Measurements from ENCODE around the gene VSIG4. TPM values are rescaled to one million over a fixed set of nuclear protein-coding genes. Genes with fewer than 3 reads are reported as not detected.

The VSIG4 gene
- total and polyA plus RNA-seq, 10 of the 15 experiments (the other 5 are each of a cell fraction or from before 2014, with no cell fraction given): 0.05 to 0.36 TPM; not detected in 8

DNA sequence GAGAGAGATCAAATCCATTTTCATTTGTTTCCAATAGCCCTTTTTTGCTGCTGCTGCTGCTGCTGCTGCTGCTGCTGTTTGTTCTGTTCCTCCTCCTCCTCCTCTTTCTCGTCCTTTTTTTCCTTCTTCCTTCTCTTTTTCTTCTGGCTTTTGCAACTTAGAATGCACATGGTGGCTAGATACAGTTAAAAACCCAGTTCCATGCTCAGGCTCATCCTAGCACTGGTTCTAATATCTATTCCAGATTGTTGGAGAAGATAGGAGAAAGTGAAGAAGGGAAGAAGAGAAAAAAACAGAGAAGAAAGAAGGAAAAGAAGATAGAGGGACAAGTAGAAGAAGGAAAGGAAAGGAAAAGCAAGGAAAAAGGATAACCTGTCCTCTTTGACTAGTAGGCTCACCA lies 39.7 kb downstream of the VSIG4 start (continued):
- TF ChIP-seq HSF1 (IDR thresholded peaks at IDR 0.05; ENCODE audit: low read depth, low read length): no peak
- no peak for TF ChIP-seq IKZF1 (conservative IDR thresholded peaks at IDR 0.05)
- no peak for TF ChIP-seq ZBTB33 (IDR thresholded peaks at IDR 0.05)
- no peak for TF ChIP-seq BHLHE40 (IDR thresholded peaks at IDR 0.05; ENCODE audit: borderline replicate concordance in 1 of 2, low read depth in 2 of 2, low read length in 1 of 2)
- no peak for TF ChIP-seq CHD1 (IDR thresholded peaks at IDR 0.05; ENCODE audit: low read depth, low read length)
- no peak for TF ChIP-seq ASH2L (IDR thresholded peaks at IDR 0.05; ENCODE audit: borderline replicate concordance, low read depth)
- TF ChIP-seq IRF4 (IDR thresholded peaks at IDR 0.05; ENCODE audit: low read depth, low read length): no peak
- no peak for TF ChIP-seq SMAD5 (IDR thresholded peaks at IDR 0.05; ENCODE audit: low read depth)

DNA sequence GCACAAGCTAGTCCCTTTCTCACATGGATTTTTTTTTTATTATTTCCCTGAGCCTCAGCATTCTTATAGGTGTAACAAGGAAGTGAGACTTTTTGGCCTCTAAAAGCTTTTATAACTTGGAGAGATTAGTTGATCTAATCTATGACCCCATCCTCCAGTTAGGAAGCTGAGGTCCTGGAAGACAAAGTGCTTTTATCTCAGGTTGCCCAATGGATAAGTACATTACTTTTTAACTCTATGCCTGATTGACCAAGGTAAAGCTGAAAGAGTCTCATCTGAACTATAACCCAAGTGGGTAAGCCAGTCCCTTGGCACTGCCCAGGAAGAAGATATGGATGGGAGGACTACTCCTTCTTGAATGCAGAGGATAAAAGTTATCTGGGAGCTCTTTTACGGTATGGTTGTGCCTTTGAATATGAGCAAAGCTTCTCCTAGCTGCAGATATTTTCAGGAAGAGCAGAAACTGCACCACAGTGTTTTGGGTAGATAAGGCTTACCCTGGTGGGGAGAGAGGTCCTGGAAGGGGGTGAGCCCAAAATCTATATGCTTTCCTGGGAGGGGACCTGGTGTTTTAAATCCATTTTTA lies 40.2 kb downstream of the VSIG4 start:
- no peaks in the 10 kb centered on the region for H3K79me2 ChIP-seq (ENCODE audit: control insufficient read depth, insufficient read depth, low read length)
- no peak overlapping the region for H3K4me3 ChIP-seq
- H3K4me2 ChIP-seq (ENCODE audit: control insufficient read depth, insufficient read depth): no peak overlapping the region
- CTCF ChIA-PET: interaction anchor here (0.7 to 1.0 kb wide), 2 partner anchors 10 to 406 kb away, joined by 3 to 5 read pairs; no protein-coding TSS in a partner anchor
- POLR2A ChIA-PET: no interaction called here
- peaks cover 5% of the 10 kb centered on the region for H3K4me1 ChIP-seq (ENCODE audit: control insufficient read depth, insufficient read depth, low read length)
- RAD21 ChIA-PET (ENCODE audit: unreplicated experiment): interaction anchor here (1.4 to 3.7 kb wide), 3 partner anchors 15 to 301 kb away, joined by 3 to 14 read pairs (median 4); no protein-coding TSS in a partner anchor
- no peak overlapping the region for H3K27ac ChIP-seq (ENCODE audit: control insufficient read depth, insufficient read depth)
- H3K36me3 ChIP-seq (ENCODE audit: control insufficient read depth in 2 of 2, insufficient read depth in 2 of 2, low read length in 1 of 2): no peaks in the 10 kb centered on the region
- no peaks in the 10 kb centered on the region for H4K20me1 ChIP-seq (ENCODE audit: control insufficient read depth, insufficient read depth)
- intact Hi-C loops (cut with micrococcal nuclease; ENCODE audit: unreplicated experiment): no loop called here
- H3K27me3 ChIP-seq (replicated peaks in 1 of 2; ENCODE audit: control insufficient read depth in 2 of 2, insufficient read depth in 2 of 2, low read length in 1 of 2): no peaks in the 10 kb centered on the region
- FAIRE-seq (no peak), ATAC-seq (no peak), DNase-seq (ENCODE audit: low read depth, low spot score) (no peak)
- in situ Hi-C loops (cut with MboI): loop anchor here (10.0 to 25.0 kb wide), 2 partner anchors 405 to 1787 kb away; partner anchors contain the start of gene AMER1
- no peak overlapping the region for H2AFZ ChIP-seq (ENCODE audit: control insufficient read depth, low read depth, low read length)
- no TSS peak for BruUV-seq (replicated peaks)
- SMC1A ChIA-PET (ENCODE audit: uncharacterized antibody, unreplicated experiment): interaction anchor here (1.0 to 1.6 kb wide), 7 partner anchors 12 to 403 kb away, joined by 3 to 5 read pairs (median 3); no protein-coding TSS in a partner anchor
- H3K9me3 ChIP-seq (replicated peaks; ENCODE audit: control insufficient read depth, insufficient read depth, low read length): no peaks in the 10 kb centered on the region
- H3K9ac ChIP-seq (ENCODE audit: control insufficient read depth, insufficient read depth, low read length): no peak overlapping the region
- WGBS (ENCODE audit: insufficient coverage, insufficient replicate concordance, low lambda C conversion rate, missing lambda C conversion rate): 31% methylated on average over 1 of the region's 1 CpG
- TF ChIP-seq MEF2A (IDR thresholded peaks at IDR 0.05; ENCODE audit: insufficient read depth, low read depth, low read length): no peak
- no peak for TF ChIP-seq RFX5 (IDR thresholded peaks at IDR 0.05; ENCODE audit: low read depth, low read length)
- no peak for TF ChIP-seq ZNF622 (IDR thresholded peaks at IDR 0.05)
- TF ChIP-seq CHD4 (IDR thresholded peaks at IDR 0.05): no peak
- TF ChIP-seq IRF3 (IDR thresholded peaks at IDR 0.05): no peak
- TF ChIP-seq CBFB (IDR thresholded peaks at IDR 0.05; ENCODE audit: low read depth): no peak
- no peak for TF ChIP-seq MAX (IDR thresholded peaks at IDR 0.05; ENCODE audit: low read depth, low read length)
- TF ChIP-seq, protein P1, sequence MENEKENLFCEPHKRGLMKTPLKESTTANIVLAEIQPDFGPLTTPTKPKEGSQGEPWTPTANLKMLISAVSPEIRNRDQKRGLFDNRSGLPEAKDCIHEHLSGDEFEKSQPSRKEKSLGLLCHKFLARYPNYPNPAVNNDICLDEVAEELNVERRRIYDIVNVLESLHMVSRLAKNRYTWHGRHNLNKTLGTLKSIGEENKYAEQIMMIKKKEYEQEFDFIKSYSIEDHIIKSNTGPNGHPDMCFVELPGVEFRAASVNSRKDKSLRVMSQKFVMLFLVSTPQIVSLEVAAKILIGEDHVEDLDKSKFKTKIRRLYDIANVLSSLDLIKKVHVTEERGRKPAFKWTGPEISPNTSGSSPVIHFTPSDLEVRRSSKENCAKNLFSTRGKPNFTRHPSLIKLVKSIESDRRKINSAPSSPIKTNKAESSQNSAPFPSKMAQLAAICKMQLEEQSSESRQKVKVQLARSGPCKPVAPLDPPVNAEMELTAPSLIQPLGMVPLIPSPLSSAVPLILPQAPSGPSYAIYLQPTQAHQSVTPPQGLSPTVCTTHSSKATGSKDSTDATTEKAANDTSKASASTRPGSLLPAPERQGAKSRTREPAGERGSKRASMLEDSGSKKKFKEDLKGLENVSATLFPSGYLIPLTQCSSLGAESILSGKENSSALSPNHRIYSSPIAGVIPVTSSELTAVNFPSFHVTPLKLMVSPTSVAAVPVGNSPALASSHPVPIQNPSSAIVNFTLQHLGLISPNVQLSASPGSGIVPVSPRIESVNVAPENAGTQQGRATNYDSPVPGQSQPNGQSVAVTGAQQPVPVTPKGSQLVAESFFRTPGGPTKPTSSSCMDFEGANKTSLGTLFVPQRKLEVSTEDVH (IDR thresholded peaks at IDR 0.05; ENCODE audit: low read depth, partially characterized antibody): no peak

All from GM12878 (cell line).